HG03139 (cell line): ENCODE measurements around the gene RNH1.

Experiments
- ATAC-seq: cut with Tn5 transposase; IDR thresholded peaks from one replicate; pipeline ENCODE4 v1.9.1; 2021; ENCODE audit not compliant: unreplicated experiment

Gene RNH1

DNA sequence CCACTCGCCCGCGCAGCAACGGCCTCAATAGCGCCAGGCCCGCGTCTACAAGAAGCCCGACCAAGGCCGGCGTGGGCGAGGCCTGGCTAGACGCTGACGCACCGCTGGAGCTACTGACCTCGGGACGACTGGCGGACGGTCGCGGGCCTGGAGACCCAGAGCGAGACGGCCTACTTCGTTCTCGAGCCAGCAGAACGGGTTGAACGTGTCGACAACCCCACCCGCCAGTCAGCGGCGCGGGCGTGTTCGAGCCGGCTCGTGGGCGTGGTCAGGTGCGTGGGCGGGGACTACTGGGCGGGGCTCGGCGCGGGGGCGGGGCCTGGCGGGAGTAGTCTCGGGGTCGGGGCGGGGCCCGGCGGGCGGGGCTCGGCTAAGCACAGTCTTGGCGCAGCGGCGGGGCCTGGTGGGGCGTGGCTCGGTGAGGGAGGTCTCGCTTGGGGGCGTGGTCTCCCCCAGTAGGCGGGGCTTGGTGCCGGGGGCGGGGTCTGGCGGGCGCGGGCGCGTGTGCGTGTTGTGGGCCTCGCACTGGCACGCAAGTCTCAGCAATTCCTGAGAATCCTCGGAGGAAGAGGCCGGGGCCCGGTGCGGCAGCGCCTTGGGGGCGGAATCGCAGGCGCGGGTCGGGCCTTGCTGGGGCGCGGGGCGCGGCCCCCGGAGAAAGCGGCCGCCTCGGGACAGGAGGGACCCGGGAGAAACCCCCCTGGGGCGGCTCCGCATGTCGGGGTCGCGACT, at the start of gene RNH1:
TSS of gene RNH1 (minus strand) at position 248 of the 732 bp plus-strand sequence. CDS start 5,080 bp downstream, outside the sequence.
- ATAC-seq: peak; percentile 52

DNA sequence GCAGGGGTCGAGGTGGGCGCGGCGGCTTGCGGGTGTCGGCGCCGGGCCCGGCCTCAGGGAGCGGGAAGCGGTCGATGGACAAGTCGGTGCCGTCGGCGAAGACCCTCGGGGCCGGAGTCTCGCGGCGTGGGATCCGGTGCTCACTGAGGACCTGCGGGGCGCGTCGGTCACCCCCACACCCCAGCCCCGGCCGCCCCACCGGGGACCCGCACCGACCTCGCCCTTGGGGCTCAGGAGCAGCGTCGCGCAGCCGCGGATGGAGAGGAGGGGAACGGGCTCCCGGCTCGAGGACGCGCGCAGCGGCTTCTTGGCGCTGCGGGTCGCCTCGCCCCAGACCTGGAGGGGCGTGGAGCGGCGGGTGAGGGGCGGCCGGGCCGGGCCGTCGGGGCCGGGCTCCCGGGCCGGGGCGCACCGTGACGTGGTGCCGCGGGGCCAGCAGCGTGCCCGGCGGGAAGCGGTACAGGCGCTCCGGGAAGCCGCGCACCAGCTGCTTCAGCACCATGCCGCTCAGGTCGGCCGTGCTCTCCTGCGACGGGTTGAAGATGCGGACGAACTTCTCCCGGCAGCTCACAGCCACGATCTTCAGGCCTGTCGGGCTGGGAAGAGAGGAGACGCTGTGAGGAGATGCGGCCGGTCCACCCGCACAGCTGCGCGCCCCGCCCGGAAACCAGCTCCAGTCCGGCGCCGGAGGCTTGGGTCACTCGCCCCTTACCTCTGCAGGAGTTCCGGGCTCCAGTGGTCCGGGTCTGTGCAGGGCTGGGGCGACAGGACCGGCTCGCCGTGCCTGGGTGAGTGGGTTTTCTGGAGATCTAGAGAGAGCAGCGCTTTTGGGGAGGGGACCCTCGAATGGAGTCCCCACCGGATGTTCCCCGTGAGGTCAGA, 49.0 kb upstream of the RNH1 start:
- no peak for ATAC-seq

DNA sequence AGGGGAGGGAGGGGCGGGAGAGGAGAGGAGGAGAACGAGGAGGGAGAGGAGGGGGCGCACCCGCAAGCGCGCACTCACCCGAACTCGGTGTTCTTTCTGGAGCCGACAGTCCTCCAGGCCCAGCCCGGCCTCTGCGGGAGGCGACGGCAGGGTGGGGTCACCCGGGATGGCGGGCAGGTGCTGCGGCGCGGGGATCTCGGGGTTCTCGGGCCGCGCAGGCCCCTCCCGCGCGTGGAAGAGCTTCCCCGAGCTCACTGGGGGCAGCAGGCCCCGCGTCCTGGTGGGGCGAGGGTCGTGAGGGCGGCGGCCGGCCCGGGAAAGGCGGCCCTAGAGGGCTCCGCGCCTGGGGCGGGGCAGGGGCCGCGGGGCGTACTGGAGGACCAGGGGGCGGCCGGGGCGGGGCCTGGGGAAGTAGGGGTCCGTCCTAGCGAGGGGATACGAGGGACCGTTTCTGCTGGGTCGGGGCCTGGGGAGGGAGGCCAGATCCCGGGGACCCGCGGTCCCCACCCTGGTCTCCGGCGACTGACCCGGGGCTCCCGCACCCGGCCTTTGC, 48.3 kb upstream of the RNH1 start:
- ATAC-seq: no peak

DNA sequence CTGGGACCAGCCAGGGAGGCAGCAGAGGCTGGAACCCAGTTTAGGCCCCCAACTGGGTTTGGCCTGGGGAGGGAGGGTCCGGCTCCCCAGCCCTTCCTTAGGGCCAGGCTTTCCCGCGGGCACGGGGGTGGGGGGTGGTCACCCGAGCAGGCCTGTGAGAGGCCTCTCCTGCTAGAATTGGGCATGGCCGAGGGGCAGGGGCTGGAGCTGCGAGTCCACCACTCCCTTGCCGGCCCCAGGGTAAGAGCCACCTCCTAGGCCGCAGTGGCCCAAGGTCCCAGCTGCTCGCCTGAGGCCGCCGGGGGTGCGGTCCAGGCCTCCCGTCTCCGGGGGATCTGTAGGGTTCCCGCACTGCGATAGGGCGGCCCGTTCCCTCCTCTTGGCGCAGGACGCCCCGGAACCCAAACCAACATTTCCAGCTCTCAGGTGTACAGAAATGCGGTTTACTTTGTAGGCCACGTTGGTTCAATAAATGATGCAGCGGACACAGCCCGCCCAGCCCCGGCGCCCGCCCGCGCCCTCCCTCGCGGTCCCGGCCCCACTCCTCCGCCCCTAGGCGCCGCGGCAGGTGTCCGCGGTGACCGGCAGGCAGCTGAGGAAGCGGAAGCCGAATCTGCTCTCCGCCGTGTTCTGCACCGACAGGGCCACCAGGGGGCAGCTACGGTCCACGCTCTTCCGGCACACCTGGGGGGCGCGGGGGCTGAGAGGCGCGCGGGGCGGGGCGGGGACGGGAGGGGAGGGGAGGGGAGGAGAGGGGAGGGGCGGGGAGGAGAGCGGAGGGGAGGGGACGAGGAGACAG, 47.6 kb upstream of the RNH1 start:
- no peak for ATAC-seq

DNA sequence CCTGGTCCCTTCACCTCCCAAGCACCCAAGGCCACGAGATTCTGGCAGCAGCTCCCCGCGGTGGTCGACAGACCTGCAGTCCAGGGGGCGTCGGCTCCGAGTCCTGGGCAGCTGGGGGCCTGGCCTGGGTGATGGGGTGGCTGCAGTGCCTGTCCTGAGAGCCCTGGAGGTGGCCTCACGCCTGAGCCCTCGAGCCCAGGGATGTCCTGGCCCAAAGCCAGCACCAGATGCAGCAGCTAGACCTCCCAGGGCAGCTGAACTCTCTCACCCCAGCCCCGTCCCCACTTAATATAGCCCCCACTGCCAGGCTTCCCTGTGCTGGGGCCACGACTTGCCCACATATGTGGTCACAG, 46.9 kb upstream of the RNH1 start:
- ATAC-seq: no peak

DNA sequence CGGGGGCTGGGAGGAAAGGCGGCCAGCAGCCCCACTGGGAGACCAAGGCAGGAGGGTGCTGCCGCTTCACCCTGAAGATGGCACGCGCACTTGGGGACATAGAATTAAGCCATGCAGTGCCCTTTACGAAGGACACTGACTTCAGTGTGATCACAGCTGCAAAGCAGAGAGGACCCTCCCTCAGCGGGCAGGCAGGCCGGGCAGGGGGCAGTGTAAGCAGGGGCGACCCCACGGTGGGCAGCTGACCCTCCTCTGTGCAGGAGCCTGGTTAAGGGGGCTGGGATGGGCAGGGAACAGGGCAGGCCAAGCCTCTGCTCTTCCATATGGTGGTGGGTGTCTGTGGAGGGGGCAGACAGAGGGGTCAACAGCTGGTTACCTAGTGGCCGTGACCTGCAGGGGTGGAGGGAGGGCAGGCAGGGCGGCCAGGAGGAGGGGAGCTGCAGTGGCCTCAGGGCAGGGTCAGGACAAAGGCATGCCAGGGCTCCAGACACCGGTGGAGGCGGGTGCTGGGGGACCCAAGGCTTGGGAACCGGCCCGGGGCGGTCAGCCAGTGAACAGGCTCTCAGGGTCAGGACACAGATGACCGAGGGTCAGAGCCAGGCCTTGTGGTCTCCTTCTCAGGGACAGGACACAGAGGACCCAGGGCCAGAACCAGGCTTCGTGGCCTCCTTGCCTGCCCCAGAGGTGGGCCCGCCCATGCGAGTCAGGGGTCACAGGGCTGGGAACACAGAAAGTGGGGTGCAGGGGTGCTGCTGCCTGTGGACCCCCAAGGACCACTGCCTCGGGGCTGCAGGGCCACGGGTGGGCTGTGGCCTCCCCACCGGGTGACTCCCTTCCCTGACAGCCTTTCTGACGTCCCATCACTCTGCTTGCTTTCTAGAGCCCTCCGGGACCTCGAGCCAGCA, 46.3 kb upstream of the RNH1 start:
- ATAC-seq: no peak

DNA sequence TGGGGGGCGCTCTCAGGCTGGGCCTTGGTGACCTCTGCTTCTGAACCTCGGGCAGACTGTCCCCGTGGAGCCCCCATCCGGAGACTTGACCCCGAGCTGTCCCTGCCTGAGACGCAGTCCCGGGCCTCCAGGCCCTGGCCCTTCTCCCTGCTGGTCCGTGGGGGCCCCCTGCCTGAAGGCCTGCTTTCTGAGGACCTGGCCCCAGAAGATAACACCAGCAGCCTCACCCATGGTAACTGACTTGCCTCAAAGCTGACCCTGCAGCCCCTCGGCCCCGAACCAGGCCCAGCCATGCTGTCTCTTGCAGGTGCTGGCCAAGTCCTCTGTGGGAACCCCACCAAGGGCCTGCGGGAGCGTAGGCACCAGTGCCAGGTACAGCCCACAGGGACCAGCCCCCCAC, 44.6 kb upstream of the RNH1 start:
- no peak for ATAC-seq

DNA sequence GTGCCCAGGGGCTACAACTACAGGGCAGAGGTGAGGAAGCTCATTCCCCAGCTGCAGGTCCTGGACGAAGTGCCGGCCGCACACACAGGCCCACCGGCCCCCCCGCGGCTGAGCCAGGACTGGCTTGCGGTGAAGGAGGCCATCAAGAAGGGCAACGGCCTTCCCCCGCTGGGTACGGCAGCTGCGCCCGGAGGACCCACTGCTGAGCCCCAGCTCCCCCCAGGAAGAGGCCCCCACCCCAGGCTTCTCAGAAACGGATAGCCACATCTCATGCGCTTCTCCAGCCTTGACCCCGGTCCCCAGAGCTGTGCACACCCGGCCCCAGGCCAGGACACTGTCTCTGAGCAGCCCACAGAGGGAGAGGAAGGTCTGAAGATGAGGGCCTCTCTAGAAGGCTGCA, 44.1 kb upstream of the RNH1 start:
- ATAC-seq: no peak

DNA sequence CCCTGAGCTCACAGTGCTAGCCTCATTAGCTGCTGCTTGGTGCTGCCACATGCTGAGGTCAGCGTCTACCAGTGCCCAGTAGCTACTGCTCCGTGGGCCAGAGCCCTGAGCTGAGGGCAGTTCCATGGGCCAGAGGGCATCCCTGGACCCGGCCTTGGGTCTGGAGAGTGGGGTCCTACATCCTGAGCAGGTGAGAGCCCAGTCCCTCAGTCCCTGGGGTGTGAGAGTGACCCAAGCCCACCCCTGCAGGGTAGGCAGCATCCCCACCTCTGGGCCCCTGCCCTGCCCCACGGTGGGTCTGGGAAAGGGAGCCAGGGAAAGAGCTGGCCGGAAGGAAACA, 43.7 kb upstream of the RNH1 start:
- no peak for ATAC-seq

DNA sequence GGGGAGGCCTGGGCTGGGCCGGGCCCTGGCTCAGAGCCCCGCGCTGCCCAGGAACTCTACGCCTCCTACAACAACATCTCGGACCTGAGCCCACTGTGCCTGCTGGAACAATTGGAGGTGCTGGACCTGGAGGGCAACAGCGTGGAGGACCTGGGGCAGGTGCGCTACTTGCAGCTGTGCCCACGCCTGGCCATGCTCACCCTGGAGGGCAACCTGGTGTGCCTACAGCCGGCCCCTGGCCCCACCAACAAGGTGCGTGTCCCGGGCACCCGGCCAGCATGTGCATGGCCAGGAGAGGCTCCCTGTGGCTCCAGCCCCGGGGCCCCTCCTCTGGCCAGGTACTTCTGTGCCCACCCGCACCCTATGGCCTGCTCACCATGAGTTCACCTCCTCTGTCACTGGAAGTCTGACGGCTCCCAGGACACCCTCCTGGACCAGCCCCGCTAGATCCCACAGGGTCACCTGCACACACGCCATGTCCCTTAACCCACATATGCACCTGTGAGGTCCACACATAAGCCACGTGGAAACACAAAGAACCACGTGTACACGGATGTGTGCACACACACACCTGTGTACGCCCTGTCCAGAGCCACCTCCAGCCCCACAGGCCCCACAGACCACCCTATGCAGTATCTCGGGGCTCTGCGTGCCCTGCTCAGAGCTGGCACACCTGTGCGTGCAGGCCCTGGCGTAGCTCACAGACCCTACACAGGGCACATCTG, 43.1 kb upstream of the RNH1 start:
- no peak for ATAC-seq

DNA sequence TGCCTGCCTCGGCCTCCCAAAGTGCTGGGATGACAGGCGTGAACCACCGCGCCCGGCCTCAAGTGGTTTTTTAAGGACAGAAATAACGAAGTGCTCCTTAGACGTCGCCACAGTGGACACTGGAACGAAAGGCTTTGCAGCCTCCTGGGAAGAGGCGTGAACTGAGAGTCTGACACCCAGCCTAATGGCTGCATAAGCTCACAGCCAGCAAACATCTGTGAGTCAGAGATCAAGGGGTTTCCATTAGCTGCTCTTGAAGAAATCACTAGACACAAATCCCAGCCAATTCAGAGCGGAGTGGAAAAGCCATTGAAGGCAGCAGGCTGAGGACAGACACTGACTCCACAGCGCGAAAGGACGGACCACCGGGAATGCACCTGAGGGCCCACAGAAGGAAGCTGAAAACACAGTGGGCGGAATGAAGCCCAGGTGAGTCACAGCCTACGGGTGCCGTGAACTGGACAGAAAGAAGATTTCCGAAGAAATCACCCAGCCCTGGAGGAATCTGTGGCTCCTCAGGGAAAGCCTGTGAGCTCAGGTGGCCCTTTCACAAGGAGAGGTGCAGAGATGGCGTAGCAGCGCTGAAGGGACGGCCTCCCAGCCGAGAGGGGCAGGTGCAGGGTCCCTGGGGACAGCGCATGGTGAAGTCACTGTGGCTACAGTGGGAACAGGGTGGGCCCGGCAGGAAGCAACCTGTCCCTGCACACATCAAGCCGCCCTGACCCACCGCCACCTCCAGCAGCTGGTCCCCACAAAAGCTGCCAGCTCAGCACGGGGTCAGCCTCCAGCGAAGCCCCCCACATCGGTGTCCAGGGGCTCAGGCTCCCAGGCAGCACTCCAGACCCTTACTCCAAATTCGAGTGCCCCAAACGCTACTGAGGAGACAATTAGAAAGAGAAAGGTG, 41.9 kb upstream of the RNH1 start:
- no peak for ATAC-seq

DNA sequence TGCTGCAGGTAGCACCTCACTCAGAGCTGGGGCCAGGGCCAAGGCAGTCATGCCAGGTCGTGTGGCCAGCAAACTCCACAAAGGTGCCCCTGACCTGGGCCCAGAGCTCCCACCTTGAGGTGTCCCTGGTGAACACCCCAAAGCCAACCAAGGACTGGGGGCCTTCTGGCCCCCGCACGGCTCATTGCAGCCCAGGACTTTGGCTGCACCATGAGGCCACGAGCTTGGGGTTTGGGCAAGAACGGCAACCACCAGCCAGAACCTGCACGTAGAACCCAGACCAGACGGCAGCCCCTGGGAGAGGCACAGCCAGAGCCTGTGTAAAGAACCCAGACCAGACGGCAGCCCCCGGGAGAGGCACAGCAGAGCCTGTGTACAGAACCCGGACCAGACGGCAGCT, 38.1 kb upstream of the RNH1 start:
- no peak for ATAC-seq

DNA sequence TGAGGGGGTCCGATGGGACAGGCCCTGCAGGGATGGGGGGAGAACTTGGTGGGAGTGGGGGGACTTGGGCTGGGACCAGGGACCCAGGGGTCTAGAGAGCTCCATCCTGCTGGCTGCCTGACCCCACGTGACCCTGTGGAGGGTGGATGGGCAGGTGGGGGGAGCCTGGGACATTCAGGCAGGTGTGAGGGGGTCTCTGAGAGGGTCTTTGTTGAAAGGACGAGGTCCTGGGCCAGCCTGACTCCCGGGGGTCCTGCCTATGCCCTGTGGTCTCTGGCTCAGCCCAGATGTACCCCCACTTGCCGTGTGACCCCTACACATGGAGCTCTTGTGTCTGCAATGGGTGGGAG, 37.8 kb upstream of the RNH1 start:
- no peak for ATAC-seq

DNA sequence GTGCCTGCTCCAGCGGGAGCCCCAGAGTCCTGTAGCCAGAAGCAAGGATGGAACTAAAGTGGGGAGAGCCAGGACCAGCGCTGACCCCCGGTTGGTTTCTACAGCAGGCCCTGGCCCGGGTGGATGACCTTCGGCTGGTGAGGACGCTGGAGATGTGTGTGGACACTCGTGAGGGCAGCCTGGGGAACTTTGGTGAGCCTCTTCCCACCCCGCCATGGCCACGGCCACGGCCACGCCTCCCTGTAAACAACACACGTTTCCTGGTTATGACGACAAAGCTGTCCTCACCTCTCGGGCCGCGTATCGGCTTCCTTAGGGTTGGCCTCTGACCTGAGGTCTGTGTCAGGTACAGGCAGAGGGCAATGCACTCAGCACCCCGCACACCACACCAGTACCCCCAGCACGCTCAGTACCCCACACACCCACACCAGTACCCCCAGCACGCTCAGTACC, 34.4 kb upstream of the RNH1 start:
- ATAC-seq: no peak

DNA sequence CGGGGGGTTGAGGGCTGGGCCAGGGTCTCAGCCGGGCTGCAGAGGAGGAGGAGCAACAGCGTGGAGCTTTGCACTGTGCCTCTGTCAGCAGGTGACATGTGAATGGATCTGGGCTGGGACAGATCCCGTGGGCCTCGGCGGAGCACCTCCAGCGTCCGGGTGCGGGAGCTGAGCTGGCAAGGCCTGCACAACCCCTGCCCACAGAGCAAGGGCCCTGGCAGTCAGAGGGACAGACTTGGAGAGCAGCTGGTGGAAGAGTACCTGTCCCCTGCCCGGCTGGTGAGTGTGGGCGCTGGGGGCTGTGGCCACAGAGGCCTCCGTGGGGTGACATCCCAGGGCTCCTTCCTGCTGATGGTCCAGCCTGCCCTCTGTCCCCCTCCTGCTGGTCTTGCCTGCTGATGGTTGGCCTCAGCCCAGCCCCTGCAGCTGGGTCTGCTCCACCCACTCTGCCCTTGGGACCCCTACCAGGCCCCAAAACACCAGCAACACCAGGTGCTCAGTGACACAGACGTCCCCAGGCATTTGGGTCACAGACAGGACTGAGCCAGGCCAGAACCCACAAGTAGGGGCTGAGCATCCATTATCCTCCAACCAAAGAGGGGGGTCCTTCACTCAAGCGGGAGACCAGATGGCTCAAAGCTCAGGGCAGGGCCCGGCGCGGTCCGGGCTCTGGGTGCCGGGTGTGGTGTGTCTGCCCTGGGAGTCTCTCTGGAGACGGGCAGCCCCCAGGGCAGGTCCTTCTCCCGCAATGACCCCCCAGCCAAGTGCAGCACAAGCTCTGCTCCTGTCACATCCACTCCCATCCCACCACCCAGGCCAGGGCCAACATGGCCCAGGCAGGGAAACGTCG, 33.8 kb upstream of the RNH1 start:
- ATAC-seq: no peak

DNA sequence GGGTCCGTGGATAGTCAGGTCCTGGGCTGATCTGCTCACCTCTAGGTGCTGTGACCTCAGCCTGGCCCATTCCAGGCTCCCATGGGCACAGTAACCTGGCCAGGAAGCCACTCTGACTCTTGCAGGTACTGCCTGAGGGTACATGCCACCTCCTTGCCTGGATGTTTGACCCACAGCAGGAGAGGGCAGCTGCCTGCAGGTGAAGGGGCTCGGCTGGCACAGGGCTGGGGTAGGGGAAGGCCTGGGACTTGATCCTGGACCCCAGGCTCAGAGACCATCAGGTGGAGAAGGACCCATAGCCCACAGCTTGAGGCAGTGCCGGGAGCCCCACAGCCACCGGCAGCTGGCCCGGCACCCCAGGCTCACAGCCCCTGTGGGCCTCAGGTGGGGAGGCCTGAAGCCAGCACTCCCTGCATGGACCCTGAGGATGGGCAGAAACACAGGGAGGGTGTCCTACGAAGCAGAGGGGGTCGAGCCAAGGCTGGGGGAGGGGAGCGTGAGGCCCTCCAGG, 33.0 kb upstream of the RNH1 start:
- ATAC-seq: no peak

DNA sequence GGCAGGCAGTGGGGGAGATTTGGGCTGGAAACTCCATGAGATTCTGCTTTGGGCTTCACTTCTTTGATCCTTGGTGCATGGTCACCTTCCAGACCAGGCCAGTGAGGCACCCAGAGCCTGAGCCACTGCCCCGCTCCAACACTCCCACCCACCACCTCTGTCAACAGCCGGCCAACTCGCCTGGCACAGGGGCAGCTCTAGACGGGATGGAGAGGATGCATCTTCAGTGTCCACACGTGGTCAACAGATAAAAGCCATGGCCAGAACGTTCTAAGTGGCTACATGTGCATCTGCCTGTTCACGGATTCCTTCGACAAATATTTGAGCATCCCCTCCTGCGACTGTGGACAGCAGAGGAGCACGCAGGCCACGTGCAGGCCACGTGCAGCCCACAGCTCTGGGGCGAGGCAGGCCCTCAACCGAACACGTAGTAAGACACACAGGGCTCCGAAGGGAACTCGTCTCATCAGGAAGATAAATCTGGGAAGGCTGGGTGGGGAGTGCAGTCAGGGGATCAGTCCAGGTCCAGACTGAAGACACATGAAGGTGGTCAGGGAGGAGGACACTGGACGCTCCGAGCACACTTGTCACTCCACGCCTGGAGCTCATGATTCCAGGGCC, 31.5 kb upstream of the RNH1 start:
- ATAC-seq: no peak
